Left lung (tissue), 10 donors: ENCODE results near the gene SUB1. TPM values are rescaled to one million over a fixed set of nuclear protein-coding genes. Genes with fewer than 3 reads are reported as not detected.

Experiments used
- ATAC-seq: fragments of 200-7000 bp; cut with Tn5 transposase; one replicate; pipeline ENCODE4 v1.9.1; 2020; ENCODE audit warnings: moderate library complexity
- DNase-seq, 4 donors: peaks; one replicate each; pipeline ENCODE4 v3.0.0-alpha.2; 2013 to 2020
- H3K27ac ChIP-seq, 2 donors: fragments of 200-600 bp; sonication (generic) in 1 of 2; one replicate each; pipeline versions ENCODE4 v1.5.0 to v1.8.0; 2020 to 2021
- H3K27me3 ChIP-seq, 2 donors: fragments of 200-600 bp; sonication (generic) in 1 of 2; one replicate each; pipeline versions ENCODE4 v1.5.0 to v1.8.0; 2020 to 2021
- H3K36me3 ChIP-seq, 2 donors: fragments of 200-600 bp; sonication (generic) in 1 of 2; one replicate each; pipeline versions ENCODE4 v1.5.0 to v1.8.0; 2020 to 2021
- H3K4me1 ChIP-seq, 2 donors: fragments of 200-600 bp; one replicate each; pipeline ENCODE4 v1.8.0; 2021
- H3K4me3 ChIP-seq, 2 donors: fragments of 200-600 bp; sonication (generic) in 1 of 2; one replicate each; pipeline versions ENCODE4 v1.5.0 to v1.8.0; 2020 to 2021; ENCODE audit warnings: mild to moderate bottlenecking in 1 of 2
- H3K9me3 ChIP-seq, 2 donors: fragments of 200-600 bp; sonication (generic) in 1 of 2; one replicate each; pipeline versions ENCODE4 v1.5.0 to v1.8.0; 2020 to 2021
- CTCF ChIP-seq, 2 donors: fragments of 200-600 bp; sonication (generic) in 1 of 2; IDR thresholded peaks; one replicate each; pipeline versions ENCODE4 v1.5.0 to v1.8.0; 2021; ENCODE audit warnings: antibody characterized with exemption in 2 of 2
- intact Hi-C, 2 donors: fragments of 100-400 bp; cut with DNase I; formaldehyde crosslinking; loops; one replicate each; pipeline versions ENCODE4 v1.11.2 to v1.14.2; 2022
- polyA plus RNA-seq, 6 donors: library from polyadenylated mRNA; unstranded; fragments of 120-200 nt; gene quantifications; one replicate each; pipeline ENCODE4 v1.2.1, GENCODE V29; 2013; ENCODE audit not compliant: insufficient read length in 6 of 6
- total RNA-seq, 2 donors: library from RNA; stranded (reverse); fragmentation: NEBNext Ultra II Directional; extraction: Animal tissue kit (Norgen Biotek cat#: 25700); gene quantifications; one replicate each; pipeline ENCODE4 v1.2.1, GENCODE V29; 2021
- donor health status: DM: no; HTN: yes; CAD: no.
- donor health status: DM: no; HTN: no; CAD: no.

The SUB1 gene
- total and polyA plus RNA-seq, 8 donors: 166 to 289 (median 256) TPM

- TF ChIP-seq CTCF (IDR thresholded peaks at IDR 0.05): no peak
These were observed 29.9 kb downstream of the SUB1 start for GRCh38 chr5:32615236-32615635.

GRCh38 chr5:32618962-32619361 lies 33.6 kb downstream of the SUB1 start:
- no peak for TF ChIP-seq CTCF (IDR thresholded peaks at IDR 0.05)
- no peaks in the 10 kb centered on the region for H3K9me3 ChIP-seq
- ATAC-seq: no peak
- no peaks in the 10 kb centered on the region for H3K36me3 ChIP-seq
- H3K27ac ChIP-seq: no peak overlapping the region
- H3K4me3 ChIP-seq: no peak overlapping the region
- no peaks in the 10 kb centered on the region for H3K27me3 ChIP-seq
- no peaks in the 10 kb centered on the region for H3K4me1 ChIP-seq
- DNase-seq: no peak
- intact Hi-C loops: no loop called here

More at GRCh38 chr5:32615236-32615635, 29.9 kb downstream of the SUB1 start:
- H3K36me3 ChIP-seq: no peaks in the 10 kb centered on the region
- intact Hi-C loops: no loop called here
- no peak overlapping the region for H3K27ac ChIP-seq
- no peak for DNase-seq
- H3K4me1 ChIP-seq: peaks cover 0 to 8% of the 10 kb centered on the region in 2 donors
- no peak overlapping the region for H3K4me3 ChIP-seq
- no peak for ATAC-seq
- H3K9me3 ChIP-seq: no peaks in the 10 kb centered on the region
- no peaks in the 10 kb centered on the region for H3K27me3 ChIP-seq

- Histone ChIP-seq H3K4me1 (no peaks in the 10 kb centered on the region), H3K4me3 (no peak overlapping the region), H3K27me3 (no peaks in the 10 kb centered on the region), H3K36me3 (no peaks in the 10 kb centered on the region), H3K9me3 (no peaks in the 10 kb centered on the region), H3K27ac (no peak overlapping the region)
- intact Hi-C loops: no loop called here
- ATAC-seq (no peak), DNase-seq (no peak)
- TF ChIP-seq CTCF (IDR thresholded peaks at IDR 0.05): no peak
These were observed 35.9 kb downstream of the SUB1 start for GRCh38 chr5:32621256-32621655.

DNA sequence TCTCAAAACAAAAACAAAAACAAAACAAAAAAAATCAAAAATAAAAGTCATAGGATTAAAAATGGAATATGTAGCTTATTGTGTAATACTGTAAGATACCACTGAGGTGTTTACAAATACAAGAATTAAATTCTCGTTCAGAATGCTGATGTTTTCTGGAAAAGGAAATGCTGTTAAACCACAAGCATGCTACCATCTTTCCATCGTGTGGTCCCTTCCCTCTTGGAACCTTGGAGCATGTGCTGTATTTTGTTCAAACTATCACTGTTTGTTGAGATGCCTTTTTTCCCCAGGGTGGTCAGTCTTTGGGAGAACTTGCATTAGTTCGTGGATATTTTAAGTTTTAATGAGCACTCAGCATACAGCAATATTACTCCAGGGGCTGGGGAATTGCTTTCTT lies 39.7 kb downstream of the SUB1 start:
- Histone ChIP-seq H3K4me3 (no peak overlapping the region), H3K4me1 (no peaks in the 10 kb centered on the region), H3K9me3 (no peaks in the 10 kb centered on the region), H3K27ac (no peak overlapping the region), H3K36me3 (no peaks in the 10 kb centered on the region), H3K27me3 (no peaks in the 10 kb centered on the region)
- no peak for TF ChIP-seq CTCF (IDR thresholded peaks at IDR 0.05)
- intact Hi-C loops: no loop called here
- DNase-seq (no peak), ATAC-seq (no peak)

GRCh38 chr5:32625547-32625946 lies 40.2 kb downstream of the SUB1 start:
- intact Hi-C loops: no loop called here
- H3K36me3 ChIP-seq: no peaks in the 10 kb centered on the region
- H3K27me3 ChIP-seq: no peaks in the 10 kb centered on the region
- no peaks in the 10 kb centered on the region for H3K4me1 ChIP-seq
- no peak overlapping the region for H3K27ac ChIP-seq
- H3K9me3 ChIP-seq: no peaks in the 10 kb centered on the region
- no peak for ATAC-seq
- TF ChIP-seq CTCF (IDR thresholded peaks at IDR 0.05): no peak
- no peak for DNase-seq
- no peak overlapping the region for H3K4me3 ChIP-seq
